Nephron progenitor cell (in vitro differentiated cells): ENCODE data around the gene PRKCZ.

Experiments used
- DNase-seq: peaks from one replicate; pipeline ENCODE4 v3.0.0; 2021
- H3K27ac Mint-ChIP-seq: 2 replicates; pipeline ENCODE4 v1.8.0; 2021; ENCODE audit warnings: mild to moderate bottlenecking, moderate library complexity, mixed read lengths
- H3K27me3 Mint-ChIP-seq: 2 replicates; pipeline ENCODE4 v1.8.0; 2021; ENCODE audit warnings: mild to moderate bottlenecking, low read depth, mixed read lengths; ENCODE audit not compliant: poor library complexity
- H3K36me3 Mint-ChIP-seq: 2 replicates; pipeline ENCODE4 v1.8.0; 2021; ENCODE audit warnings: low read depth, mixed read lengths
- H3K4me1 Mint-ChIP-seq: 2 replicates; pipeline ENCODE4 v1.8.0; 2021; ENCODE audit warnings: mixed read lengths
- H3K4me3 Mint-ChIP-seq: 2 replicates; pipeline ENCODE4 v1.8.0; 2021; ENCODE audit warnings: mild to moderate bottlenecking, moderate library complexity, mixed read lengths
- H3K9me3 Mint-ChIP-seq: 2 replicates; pipeline ENCODE4 v1.8.0; 2021; ENCODE audit warnings: mild to moderate bottlenecking, moderate library complexity, mixed read lengths
- TF ChIP-seq, protein P1 (sequence below): fragments of 200-600 bp; sonication (generic); IDR thresholded peaks from 2 replicates; pipeline ENCODE4 v1.5.0; 2021; ENCODE audit warnings: antibody characterized with exemption

PRKCZ gene

DNA sequence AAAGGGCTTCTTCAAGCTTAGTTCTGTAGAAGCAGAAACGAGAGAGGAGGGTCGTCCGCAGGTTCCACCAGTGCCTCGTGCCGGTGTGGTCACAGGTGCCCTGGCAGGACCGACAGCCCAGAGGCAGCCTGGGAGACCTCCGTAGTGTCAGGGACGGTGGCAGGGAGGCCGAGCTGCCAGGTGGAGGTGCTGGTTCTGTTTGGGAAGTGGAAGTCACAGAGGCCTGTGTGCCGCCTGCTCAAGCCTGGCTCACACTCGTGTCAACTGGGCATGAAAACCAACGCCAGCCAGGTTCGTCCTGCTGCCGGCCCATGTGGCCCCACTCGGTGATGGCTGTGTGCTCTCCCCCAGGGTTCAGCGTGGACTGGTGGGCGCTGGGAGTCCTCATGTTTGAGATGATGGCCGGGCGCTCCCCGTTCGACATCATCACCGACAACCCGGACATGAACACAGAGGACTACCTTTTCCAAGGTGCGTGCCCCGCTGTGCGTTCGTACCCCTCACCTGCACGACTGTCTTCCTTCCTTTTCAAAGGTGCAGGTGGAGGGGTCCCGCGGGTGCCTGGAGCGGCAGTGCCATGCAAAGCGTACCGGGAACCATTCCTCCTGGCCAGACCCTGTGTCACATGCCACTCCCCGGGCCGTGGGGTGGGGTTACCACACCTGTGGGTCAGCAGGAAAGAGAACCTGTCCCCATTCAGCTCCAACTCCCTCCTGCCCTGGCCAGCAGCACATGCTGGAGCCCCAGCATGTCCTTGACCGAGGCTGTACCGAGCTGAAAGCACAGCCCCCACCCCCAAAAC is 123.5 kb downstream of the PRKCZ start:
- Mint-ChIP-seq H3K9me3 (no peaks in the 10 kb centered on the region), H3K27ac (peak overlapping the region; percentile 61), H3K4me3 (no peak overlapping the region), H3K27me3 (no peaks in the 10 kb centered on the region), H3K36me3 (peaks cover 17% of the 10 kb centered on the region), H3K4me1 (peaks cover 25% of the 10 kb centered on the region)
- no peak for DNase-seq
- TF ChIP-seq, protein P1, sequence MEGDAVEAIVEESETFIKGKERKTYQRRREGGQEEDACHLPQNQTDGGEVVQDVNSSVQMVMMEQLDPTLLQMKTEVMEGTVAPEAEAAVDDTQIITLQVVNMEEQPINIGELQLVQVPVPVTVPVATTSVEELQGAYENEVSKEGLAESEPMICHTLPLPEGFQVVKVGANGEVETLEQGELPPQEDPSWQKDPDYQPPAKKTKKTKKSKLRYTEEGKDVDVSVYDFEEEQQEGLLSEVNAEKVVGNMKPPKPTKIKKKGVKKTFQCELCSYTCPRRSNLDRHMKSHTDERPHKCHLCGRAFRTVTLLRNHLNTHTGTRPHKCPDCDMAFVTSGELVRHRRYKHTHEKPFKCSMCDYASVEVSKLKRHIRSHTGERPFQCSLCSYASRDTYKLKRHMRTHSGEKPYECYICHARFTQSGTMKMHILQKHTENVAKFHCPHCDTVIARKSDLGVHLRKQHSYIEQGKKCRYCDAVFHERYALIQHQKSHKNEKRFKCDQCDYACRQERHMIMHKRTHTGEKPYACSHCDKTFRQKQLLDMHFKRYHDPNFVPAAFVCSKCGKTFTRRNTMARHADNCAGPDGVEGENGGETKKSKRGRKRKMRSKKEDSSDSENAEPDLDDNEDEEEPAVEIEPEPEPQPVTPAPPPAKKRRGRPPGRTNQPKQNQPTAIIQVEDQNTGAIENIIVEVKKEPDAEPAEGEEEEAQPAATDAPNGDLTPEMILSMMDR: no peak

DNA sequence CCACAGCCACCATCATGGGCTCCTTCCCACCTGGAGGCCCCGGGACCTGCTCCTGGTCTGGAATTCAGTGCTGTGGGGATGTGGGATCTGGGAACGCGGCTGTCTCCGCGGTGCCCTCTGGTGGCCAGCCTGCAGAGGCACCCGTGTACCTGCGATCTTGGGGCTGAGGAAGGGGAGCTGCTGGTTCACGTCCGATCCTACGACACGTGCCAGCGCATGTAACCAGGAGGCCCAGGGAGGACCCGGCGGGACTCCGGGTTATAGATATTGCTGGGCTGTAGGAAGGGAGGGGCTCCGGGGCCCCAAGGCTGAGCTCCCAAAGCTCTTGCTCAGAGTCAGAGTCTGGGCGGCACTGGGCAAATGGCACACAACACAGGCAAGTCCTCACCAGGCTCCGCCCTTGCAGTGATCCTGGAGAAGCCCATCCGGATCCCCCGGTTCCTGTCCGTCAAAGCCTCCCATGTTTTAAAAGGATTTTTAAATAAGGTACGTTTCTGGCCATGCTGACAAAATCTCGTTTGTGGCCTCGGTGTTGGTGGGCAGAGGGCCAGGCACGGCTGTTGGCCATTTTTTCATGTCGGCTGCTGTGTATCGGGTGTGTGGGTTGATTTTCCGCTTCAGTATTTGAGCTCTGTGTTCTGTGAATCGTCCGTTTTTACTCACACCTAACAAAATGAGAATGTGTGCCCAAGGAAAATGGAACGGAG is 124.3 kb downstream of the PRKCZ start:
- TF ChIP-seq, protein P1: peak; percentile 91

DNA sequence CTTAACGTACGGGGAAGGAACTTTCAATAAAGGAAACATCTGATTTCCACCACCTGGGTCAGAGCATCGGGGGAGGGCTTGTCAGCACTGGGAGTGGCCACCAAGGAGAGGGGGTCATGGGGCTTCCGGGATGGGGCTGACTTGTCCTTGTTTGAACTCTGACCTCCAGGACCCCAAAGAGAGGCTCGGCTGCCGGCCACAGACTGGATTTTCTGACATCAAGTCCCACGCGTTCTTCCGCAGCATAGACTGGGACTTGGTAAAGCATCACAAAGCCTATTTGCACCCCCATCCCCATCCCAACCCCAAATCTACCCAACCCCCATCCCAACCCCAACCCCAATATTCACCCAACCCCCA is 124.8 kb downstream of the PRKCZ start:
- no peak for DNase-seq
- TF ChIP-seq, protein P1: no peak
- peak overlapping the region; percentile 25 for H3K27ac Mint-ChIP-seq
- H3K4me3 Mint-ChIP-seq: no peak overlapping the region
- H3K4me1 Mint-ChIP-seq: peaks cover 30% of the 10 kb centered on the region
- H3K9me3 Mint-ChIP-seq: no peaks in the 10 kb centered on the region
- H3K36me3 Mint-ChIP-seq: peaks cover 22% of the 10 kb centered on the region
- H3K27me3 Mint-ChIP-seq: no peaks in the 10 kb centered on the region

More for the DNA sequence above, 124.3 kb downstream of the PRKCZ start:
- Mint-ChIP-seq H3K27ac (peak overlapping the region; percentile 25), H3K27me3 (no peaks in the 10 kb centered on the region), H3K4me3 (no peak overlapping the region), H3K36me3 (peaks cover 18% of the 10 kb centered on the region), H3K4me1 (peaks cover 28% of the 10 kb centered on the region), H3K9me3 (no peaks in the 10 kb centered on the region)
- peak; percentile 78 for DNase-seq

DNA sequence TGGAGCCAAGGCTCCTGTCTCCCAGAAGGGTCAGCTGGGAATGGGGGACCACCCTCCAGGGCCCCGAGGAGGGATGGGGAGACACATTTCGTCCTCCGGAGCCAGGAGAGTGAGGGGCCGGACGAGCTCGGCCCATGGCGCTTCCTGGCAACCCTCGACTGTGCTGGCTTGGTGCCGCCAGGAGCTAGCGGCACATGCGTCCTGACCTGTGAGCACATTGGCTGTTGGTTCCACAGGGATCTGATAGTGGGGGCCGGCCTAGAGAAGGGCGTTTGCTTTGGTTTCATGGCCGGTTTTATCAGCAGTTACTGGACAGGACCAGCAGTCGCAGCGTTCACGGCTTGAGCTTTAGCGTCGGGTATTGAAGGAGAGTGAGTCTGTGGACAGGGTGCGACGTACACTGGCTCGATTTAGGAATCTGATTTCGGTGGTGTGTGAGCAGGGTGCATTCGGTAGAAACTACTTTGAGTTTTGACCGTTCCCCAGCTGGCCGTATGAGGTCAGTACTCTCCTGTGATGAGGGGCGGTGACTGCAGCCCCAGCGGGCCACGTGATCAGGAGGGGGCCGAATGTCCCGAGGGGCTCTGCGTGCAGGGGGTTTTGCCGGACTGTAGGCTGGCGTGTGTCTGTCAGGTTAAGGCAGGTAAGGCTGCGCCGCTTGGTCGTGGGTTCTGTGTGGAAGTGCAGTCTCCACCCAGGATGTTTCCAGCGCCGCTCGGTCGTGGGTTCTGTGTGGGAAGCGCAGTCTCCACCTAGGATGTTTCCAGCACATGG is 125.7 kb downstream of the PRKCZ start:
- Mint-ChIP-seq H3K4me3 (no peak overlapping the region), H3K27me3 (no peaks in the 10 kb centered on the region), H3K36me3 (peaks cover 22% of the 10 kb centered on the region), H3K4me1 (peaks cover 28% of the 10 kb centered on the region), H3K9me3 (no peaks in the 10 kb centered on the region), H3K27ac (peak overlapping the region; percentile 86)
- DNase-seq: no peak
- TF ChIP-seq, protein P1: no peak

DNA sequence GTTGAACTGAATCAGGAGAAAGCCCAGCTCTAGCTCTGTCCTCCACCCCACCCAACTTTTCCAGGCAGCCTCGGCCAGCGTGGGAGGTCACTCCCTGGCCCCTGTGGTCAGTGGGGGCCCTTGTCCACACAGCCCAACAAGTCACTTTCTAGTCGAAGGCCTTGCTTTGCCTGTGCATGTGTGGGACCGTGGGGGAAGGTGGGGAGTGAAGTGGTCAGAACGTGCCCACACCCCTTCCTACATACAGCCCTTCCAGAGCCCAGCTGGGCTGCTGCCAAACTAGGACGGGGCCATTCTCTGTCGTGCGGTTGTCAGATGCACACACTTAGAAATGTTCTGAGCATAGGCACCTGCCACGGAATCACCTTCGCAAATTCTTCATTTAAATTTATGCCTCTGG is 126.4 kb downstream of the PRKCZ start:
- Mint-ChIP-seq H3K4me3 (no peak overlapping the region), H3K4me1 (peaks cover 28% of the 10 kb centered on the region), H3K27me3 (no peaks in the 10 kb centered on the region), H3K36me3 (peaks cover 20% of the 10 kb centered on the region), H3K27ac (no peak overlapping the region), H3K9me3 (no peaks in the 10 kb centered on the region)
- TF ChIP-seq, protein P1: no peak
- no peak for DNase-seq
